HepG2 (cell line): ENCODE measurements around the gene CFAP97D1. TPM values are rescaled to one million over a fixed set of nuclear protein-coding genes. Genes with fewer than 3 reads are reported as not detected.

Source experiments
- FOSL1 ChIP-seq: sonication (generic); formaldehyde crosslinking; IDR thresholded peaks from 2 replicates; pipeline ENCODE4 v1.9.0; 2021; ENCODE audit warnings: missing genetic modification reagents, borderline replicate concordance
- GABPA ChIP-seq, 2 experiments: IDR thresholded peaks; 2 replicates each; pipeline ENCODE4 v1.6.1; 2011 to 2016; ENCODE audit warnings: low read depth in 2 of 2, low read length in 1 of 2, missing biosample characterization in 1 of 2, missing genetic modification characterization in 1 of 2
- ISX ChIP-seq: sonication (generic); formaldehyde crosslinking; conservative IDR thresholded peaks from 2 replicates; pipeline ENCODE4 v1.5.0; 2020; ENCODE audit warnings: missing genetic modification reagents
- MXD4 ChIP-seq: IDR thresholded peaks from 2 replicates; pipeline ENCODE4 v1.6.1; 2016; ENCODE audit warnings: mild to moderate bottlenecking, missing biosample characterization, missing genetic modification reagents
- POLR2G ChIP-seq: fragments of 200-400 bp; formaldehyde crosslinking; IDR thresholded peaks from 2 replicates; pipeline ENCODE4 v1.6.1; 2018; ENCODE audit warnings: mild to moderate bottlenecking, low read depth, low read length, moderate library complexity
- REPIN1 ChIP-seq: sonication (generic); formaldehyde crosslinking; IDR thresholded peaks from 2 replicates; pipeline ENCODE4 v1.8.0; 2022; ENCODE audit warnings: missing genetic modification reagents, low read depth, mild to moderate bottlenecking, borderline replicate concordance
- SATB2 ChIP-seq: sonication (generic); formaldehyde crosslinking; IDR thresholded peaks from 2 replicates; pipeline ENCODE4 v1.5.0; 2020; ENCODE audit warnings: missing genetic modification reagents
- TFDP2 ChIP-seq: sonication (generic); formaldehyde crosslinking; IDR thresholded peaks from 2 replicates; pipeline ENCODE4 v1.4.0; 2020; ENCODE audit warnings: missing genetic modification reagents
- ZBTB14 ChIP-seq: sonication (generic); formaldehyde crosslinking; IDR thresholded peaks from 2 replicates; pipeline ENCODE4 v1.4.0; 2020; ENCODE audit warnings: missing genetic modification reagents
- ZNF17 ChIP-seq: sonication (generic); formaldehyde crosslinking; IDR thresholded peaks from 2 replicates; pipeline ENCODE4 v1.5.0; 2020; ENCODE audit warnings: mild to moderate bottlenecking, missing genetic modification reagents
- ZNF382 ChIP-seq: sonication (generic); formaldehyde crosslinking; IDR thresholded peaks from 2 replicates; pipeline ENCODE4 v1.5.0; 2020; ENCODE audit warnings: missing genetic modification reagents, mild to moderate bottlenecking, borderline replicate concordance
- ZNF383 ChIP-seq: sonication (generic); formaldehyde crosslinking; IDR thresholded peaks from 2 replicates; pipeline ENCODE4 v1.4.0; 2020; ENCODE audit warnings: missing genetic modification reagents, mild to moderate bottlenecking, borderline replicate concordance
- ZNF564 ChIP-seq: sonication (generic); formaldehyde crosslinking; IDR thresholded peaks from 2 replicates; pipeline ENCODE4 v1.8.1; 2023; ENCODE audit warnings: mild to moderate bottlenecking, missing genetic modification reagents
- ZSCAN12 ChIP-seq: sonication (generic); formaldehyde crosslinking; IDR thresholded peaks from 2 replicates; pipeline ENCODE4 v1.9.0; 2021; ENCODE audit warnings: mild to moderate bottlenecking, missing genetic modification reagents
- polyA plus RNA-seq, 8 experiments: library from polyadenylated mRNA; depleted of rRNA in 3 of 8; stranded (reverse) in 7 of 8; unstranded in 1 of 8; fragments of >200 nt; fragmentation: Illumina TruSeq in 4 of 8; extraction: Trizol in 4 of 8; gene quantifications; 2 replicates each; pipeline versions ENCODE4 v1.2.1 to v1.2.3, GENCODE V29; 2011 to 2016; ENCODE audit warnings: low read depth in 4 of 8, missing spikeins in 1 of 8, mixed read lengths in 1 of 8; ENCODE audit not compliant: insufficient read depth in 1 of 8
- total RNA-seq, 5 experiments: library from RNA; depleted of rRNA; stranded (reverse); fragments of >200 nt; fragmentation: Illumina TruSeq; extraction: Trizol; gene quantifications; 2 replicates each; pipeline ENCODE4 v1.2.3, GENCODE V29; 2016; ENCODE audit warnings: low read depth in 1 of 5
- TF ChIP-seq, protein P1 (sequence below): sonication (generic); formaldehyde crosslinking; IDR thresholded peaks from 2 replicates; pipeline ENCODE4 v1.5.1; 2020; ENCODE audit warnings: mild to moderate bottlenecking, missing genetic modification reagents, moderate library complexity
- TF ChIP-seq, protein P2 (sequence below): IDR thresholded peaks from 2 replicates; pipeline ENCODE4 v1.6.1; 2018; ENCODE audit warnings: missing genetic modification reagents, mild to moderate bottlenecking, missing compliant biosample characterization
- TF ChIP-seq, protein P3 (sequence below): sonication (generic); formaldehyde crosslinking; IDR thresholded peaks from 2 replicates; pipeline ENCODE4 v1.4.0; 2020; ENCODE audit warnings: mild to moderate bottlenecking, missing genetic modification reagents
- TF ChIP-seq, protein P4 (sequence below): sonication (generic); formaldehyde crosslinking; IDR thresholded peaks from 2 replicates; pipeline ENCODE4 v1.4.0; 2020; ENCODE audit warnings: mild to moderate bottlenecking, missing genetic modification reagents

The CFAP97D1 gene
- total and polyA plus RNA-seq, 2 of the 13 experiments (the other 11 are each of a cell fraction or from before 2014, with no cell fraction given): 0.02 TPM; not detected in 1

GRCh38 chr17:43755389-43755875 is 24.8 kb upstream of the CFAP97D1 start (continued):
- TF ChIP-seq, protein P1, sequence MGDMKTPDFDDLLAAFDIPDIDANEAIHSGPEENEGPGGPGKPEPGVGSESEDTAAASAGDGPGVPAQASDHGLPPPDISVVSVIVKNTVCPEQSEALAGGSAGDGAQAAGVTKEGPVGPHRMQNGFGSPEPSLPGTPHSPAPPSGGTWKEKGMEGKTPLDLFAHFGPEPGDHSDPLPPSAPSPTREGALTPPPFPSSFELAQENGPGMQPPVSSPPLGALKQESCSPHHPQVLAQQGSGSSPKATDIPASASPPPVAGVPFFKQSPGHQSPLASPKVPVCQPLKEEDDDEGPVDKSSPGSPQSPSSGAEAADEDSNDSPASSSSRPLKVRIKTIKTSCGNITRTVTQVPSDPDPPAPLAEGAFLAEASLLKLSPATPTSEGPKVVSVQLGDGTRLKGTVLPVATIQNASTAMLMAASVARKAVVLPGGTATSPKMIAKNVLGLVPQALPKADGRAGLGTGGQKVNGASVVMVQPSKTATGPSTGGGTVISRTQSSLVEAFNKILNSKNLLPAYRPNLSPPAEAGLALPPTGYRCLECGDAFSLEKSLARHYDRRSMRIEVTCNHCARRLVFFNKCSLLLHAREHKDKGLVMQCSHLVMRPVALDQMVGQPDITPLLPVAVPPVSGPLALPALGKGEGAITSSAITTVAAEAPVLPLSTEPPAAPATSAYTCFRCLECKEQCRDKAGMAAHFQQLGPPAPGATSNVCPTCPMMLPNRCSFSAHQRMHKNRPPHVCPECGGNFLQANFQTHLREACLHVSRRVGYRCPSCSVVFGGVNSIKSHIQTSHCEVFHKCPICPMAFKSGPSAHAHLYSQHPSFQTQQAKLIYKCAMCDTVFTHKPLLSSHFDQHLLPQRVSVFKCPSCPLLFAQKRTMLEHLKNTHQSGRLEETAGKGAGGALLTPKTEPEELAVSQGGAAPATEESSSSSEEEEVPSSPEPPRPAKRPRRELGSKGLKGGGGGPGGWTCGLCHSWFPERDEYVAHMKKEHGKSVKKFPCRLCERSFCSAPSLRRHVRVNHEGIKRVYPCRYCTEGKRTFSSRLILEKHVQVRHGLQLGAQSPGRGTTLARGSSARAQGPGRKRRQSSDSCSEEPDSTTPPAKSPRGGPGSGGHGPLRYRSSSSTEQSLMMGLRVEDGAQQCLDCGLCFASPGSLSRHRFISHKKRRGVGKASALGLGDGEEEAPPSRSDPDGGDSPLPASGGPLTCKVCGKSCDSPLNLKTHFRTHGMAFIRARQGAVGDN (CRISPR knock-in tag): peak; percentile 92
- TF ChIP-seq REPIN1 (CRISPR knock-in tag): no peak
- TF ChIP-seq TFDP2 (CRISPR knock-in tag): peak; percentile 49; the same call in 1 of the 2 replicates
- TF ChIP-seq MXD4: no peak
- TF ChIP-seq GABPA (IDR thresholded peaks at IDR 0.05; ENCODE audit: low read depth, low read length): no peak
- TF ChIP-seq GABPA (CRISPR knock-in tag; IDR thresholded peaks at IDR 0.05; ENCODE audit: low read depth): no peak
- TF ChIP-seq ZNF564 (CRISPR knock-in tag): no peak
- TF ChIP-seq, protein P2, sequence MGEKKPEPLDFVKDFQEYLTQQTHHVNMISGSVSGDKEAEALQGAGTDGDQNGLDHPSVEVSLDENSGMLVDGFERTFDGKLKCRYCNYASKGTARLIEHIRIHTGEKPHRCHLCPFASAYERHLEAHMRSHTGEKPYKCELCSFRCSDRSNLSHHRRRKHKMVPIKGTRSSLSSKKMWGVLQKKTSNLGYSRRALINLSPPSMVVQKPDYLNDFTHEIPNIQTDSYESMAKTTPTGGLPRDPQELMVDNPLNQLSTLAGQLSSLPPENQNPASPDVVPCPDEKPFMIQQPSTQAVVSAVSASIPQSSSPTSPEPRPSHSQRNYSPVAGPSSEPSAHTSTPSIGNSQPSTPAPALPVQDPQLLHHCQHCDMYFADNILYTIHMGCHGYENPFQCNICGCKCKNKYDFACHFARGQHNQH: no peak
- TF ChIP-seq ISX (CRISPR knock-in tag): no peak
- TF ChIP-seq SATB2 (CRISPR knock-in tag): no peak
- TF ChIP-seq, protein P3, sequence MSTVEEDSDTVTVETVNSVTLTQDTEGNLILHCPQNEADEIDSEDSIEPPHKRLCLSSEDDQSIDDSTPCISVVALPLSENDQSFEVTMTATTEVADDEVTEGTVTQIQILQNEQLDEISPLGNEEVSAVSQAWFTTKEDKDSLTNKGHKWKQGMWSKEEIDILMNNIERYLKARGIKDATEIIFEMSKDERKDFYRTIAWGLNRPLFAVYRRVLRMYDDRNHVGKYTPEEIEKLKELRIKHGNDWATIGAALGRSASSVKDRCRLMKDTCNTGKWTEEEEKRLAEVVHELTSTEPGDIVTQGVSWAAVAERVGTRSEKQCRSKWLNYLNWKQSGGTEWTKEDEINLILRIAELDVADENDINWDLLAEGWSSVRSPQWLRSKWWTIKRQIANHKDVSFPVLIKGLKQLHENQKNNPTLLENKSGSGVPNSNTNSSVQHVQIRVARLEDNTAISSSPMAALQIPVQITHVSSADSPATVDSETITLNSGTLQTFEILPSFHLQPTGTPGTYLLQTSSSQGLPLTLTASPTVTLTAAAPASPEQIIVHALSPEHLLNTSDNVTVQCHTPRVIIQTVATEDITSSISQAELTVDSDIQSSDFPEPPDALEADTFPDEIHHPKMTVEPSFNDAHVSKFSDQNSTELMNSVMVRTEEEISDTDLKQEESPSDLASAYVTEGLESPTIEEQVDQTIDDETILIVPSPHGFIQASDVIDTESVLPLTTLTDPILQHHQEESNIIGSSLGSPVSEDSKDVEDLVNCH: no peak
- TF ChIP-seq ZBTB14 (CRISPR knock-in tag): peak; percentile 56; the same call in 1 of the 2 replicates
- no peak for TF ChIP-seq POLR2G
- TF ChIP-seq ZSCAN12: no peak
- TF ChIP-seq, protein P4, sequence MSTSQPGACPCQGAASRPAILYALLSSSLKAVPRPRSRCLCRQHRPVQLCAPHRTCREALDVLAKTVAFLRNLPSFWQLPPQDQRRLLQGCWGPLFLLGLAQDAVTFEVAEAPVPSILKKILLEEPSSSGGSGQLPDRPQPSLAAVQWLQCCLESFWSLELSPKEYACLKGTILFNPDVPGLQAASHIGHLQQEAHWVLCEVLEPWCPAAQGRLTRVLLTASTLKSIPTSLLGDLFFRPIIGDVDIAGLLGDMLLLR (CRISPR knock-in tag): 0 out of 2 replicates have a peak, but pooled peaks have one; percentile 43
- TF ChIP-seq FOSL1 (CRISPR knock-in tag): no peak
- TF ChIP-seq ZNF17 (CRISPR knock-in tag): no peak
- no peak for TF ChIP-seq ZNF382
- no peak for TF ChIP-seq ZNF383 (CRISPR knock-in tag)
